Stimulated activated naive CD4-positive, alpha-beta T cell (primary cell): Measurements from ENCODE around the gene AGPS.
A peak's percentile ranks its signal among the peaks of the same experiment; 100 is the strongest.
"Not testable (repeated sequence)": the region's sequence is repeated elsewhere in the genome, so short reads cannot be mapped to it uniquely, and the experiment has no call there.

Experiments used
- DNase-seq, 6 experiments: peaks; one replicate each; lab custom pipeline; 2025; lab: John Stamatoyannopoulos, UW

AGPS gene

GRCh38 chr2:177392373-177393202, at the start of gene AGPS:
Gene AGPS, plus strand, starts transcription at chr2:177392773. Its CDS starts 17 bp downstream, at chr2:177392790.
- DNase-seq: peak; percentile 48 to 66 (median 60)

DNA sequence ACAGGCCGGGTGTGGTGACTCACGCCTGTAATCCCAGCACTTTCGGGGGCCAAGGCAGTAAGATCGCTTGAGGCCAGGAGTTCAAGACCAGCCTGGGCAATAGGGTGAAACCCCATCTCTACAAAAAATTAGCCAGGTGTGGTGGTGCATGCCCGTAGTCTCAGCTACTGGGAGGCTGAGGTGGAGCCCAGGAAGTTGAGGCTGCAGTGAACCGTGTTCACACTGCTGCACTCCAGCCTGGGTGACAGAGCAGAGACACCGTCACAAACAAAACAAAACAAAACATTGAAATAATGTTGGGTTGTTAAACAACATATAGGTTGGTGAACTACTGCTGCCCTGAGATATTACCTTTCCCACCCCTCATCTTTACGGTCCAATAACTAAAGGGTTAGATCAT, 48.8 kb upstream of the AGPS start:
- no peak for DNase-seq

DNA sequence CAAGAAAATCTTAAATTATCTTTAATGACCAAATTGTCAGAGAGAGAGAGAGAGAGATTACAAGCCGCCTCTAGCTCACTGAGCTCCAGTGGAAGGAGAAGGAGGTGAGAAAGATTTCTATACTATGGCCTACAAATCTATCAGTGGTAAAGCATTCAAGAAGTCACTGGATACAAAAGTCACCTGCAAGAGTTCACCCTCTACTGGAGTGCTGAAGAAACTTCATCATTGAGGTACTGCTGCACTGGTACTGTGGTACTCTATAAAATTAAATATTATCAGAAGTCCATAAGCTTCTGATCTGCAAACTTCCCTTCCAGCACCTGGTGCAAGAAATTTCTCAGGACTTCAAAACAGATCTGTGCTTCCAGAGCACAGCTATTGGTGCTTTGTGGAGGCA, 48.3 kb upstream of the AGPS start:
- DNase-seq: no peak

- no peak for DNase-seq
These were observed 46.4 kb upstream of the AGPS start for GRCh38 chr2:177346192-177346591.

DNA sequence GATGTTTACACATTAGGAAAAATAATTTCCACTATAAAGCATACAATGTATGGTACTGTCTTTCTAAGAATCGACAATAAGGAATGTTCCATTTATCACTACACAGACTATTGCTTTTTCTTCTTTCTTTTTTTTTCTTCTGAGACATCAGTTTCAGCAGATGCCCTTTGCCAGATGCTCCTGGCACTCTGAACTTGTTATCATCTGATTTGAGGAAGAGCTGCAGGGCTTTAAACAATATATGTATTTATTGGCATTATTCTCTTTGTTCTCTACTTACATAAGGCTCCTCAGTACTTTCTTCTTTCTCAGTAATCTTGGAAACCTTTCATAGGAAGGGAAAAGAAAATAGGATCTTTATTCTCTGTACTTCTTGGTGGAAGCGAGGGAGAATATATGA, 45.0 kb upstream of the AGPS start:
- no peak for DNase-seq

DNA sequence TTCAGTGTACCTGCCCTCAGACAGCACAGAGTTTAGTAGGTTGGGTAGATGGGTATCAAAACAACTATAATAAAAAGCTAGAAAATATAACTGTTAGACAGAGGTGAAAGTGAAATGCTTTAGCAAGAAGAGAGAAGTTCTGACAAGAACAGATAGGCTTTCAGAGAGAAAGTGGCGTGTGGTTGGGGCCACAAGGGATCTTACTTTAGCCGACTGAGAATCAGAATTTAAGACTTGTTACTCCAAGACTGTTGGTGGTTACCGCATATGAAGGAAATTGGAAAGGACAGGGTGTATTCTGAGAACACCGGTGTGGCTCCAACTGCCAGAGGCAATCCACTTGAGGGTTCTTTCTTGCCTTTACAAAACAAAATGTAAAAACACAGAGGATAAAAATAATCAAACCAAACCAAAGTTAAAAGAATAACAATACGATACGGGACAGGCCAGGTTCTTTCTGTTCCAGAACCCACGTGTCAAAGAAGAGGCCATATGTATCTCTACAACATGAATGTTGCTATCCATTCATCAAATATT, 44.4 kb upstream of the AGPS start:
- DNase-seq: no peak

- no peak for DNase-seq
These were observed 43.6 kb upstream of the AGPS start for GRCh38 chr2:177348733-177349693.

DNA sequence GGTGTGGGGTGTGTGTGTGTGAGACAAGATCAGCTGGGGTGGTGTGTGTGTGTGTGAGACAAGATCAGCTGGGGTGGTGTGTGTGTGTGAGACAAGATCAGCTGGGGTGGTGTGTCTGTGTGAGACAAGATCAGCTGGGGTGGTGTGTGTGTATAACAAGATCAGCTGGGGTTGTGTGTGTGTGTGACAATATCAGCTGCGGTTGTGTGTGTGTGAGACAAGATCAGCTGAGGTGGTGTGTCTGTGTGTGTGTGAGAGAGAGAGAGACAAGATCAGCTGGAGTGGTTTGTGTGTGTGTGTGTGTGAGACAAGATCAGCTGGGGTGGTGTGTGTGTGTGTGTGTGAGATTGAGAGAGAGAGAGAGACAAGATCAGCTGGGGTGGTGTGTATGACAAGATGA, 41.9 kb upstream of the AGPS start:
- DNase-seq: not testable (repeated sequence)

GRCh38 chr2:177351121-177351520, 41.5 kb upstream of the AGPS start:
- DNase-seq: not testable (repeated sequence)

DNA sequence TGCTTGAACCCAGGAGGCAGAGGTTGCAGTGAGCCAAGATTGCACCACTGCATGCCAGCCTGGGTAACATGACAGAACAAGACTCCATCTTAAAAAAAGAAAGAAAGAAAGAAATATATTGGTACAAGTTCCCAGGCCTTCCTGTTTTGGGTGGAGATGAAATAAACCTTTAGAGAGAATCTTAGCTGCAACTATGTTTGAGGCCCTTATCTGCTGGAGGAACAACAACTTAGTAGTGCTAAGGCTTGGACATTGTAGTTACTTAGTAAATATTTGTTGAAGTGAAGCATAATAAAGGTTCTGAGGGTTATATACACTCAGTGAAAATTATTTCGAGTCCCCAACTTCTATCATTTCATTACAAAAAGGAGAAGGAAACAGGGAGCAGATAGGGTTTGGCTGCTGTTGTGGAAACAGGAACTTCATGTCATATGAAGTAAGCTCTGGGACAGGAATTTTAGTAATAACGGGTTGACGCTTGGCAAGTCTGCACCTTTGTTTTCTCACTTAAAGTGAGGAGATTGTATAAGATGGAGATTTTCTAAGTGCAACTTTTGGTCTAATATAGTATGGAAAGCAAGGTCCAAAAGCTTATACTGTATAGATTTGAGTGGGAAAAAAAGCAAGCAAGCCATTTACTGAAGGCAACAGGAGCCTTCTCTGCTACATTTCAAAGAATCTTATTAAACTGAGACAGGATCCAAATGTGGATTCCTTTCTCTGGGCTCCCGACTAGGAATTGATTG, 40.0 kb upstream of the AGPS start:
- DNase-seq: no peak

DNA sequence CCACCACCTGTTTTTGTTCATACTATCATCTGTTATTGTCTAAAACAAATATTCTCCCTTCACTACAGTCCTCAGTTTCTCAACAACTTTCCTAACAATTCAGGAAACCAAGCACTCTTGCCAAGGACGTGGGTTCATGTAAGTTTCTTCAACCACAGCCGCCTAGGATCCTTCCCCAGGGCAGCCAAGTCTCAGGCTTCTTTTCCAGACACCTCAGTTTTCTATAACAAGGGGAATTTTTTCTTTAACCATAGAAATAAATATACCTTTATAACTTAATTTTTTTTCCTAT, 39.4 kb upstream of the AGPS start:
- DNase-seq: no peak

GRCh38 chr2:177354541-177354940, 38.0 kb upstream of the AGPS start:
- DNase-seq: not testable (repeated sequence)

- DNase-seq: no peak
These were observed 36.7 kb upstream of the AGPS start for GRCh38 chr2:177355874-177356273.

- DNase-seq: no peak
These were observed 32.6 kb upstream of the AGPS start for GRCh38 chr2:177359836-177360595.

GRCh38 chr2:177362499-177362898, 30.1 kb upstream of the AGPS start:
- DNase-seq: no peak

GRCh38 chr2:177363332-177363731, 29.2 kb upstream of the AGPS start:
- DNase-seq: no peak

DNA sequence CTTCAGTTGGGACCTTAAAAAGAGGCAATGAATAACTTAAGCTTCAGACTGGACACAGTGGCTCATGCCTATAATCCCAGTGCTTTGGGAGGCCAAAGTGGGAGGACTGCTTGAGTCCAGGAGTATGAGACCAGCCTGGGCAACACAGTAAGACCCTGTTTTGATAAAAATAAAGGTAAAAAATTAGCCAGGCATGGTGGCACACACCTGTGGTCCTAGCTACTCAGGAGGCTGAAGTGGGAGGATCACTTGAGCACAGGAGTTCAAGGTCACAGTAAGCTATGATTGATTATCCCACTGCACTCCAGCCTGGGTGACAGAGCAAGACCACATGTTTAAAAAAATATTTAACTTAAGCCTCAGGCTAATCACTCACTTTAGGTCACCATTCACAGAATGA, 26.8 kb upstream of the AGPS start:
- DNase-seq: not testable (repeated sequence)

- DNase-seq: not testable (repeated sequence)
These were observed 24.6 kb upstream of the AGPS start for GRCh38 chr2:177368023-177368422.

GRCh38 chr2:177379354-177379753, 13.2 kb upstream of the AGPS start:
- DNase-seq: no peak

- DNase-seq: no peak
These were observed 12.4 kb upstream of the AGPS start for GRCh38 chr2:177380181-177380580.

- no peak for DNase-seq
These were observed 8.6 kb upstream of the AGPS start for GRCh38 chr2:177383935-177384334.
